OCI-LY3 (cell line): Measurements from ENCODE around the gene ISX.

ENCODE experiments used
- EZH2phosphoT487 ChIP-seq: fragments of 200-600 bp; shearing (Covaris generic); IDR thresholded peaks from 2 replicates; pipeline ENCODE4 v1.6.1; 2018; ENCODE audit warnings: antibody characterized with exemption, mixed run types, low read depth
- TF ChIP-seq, protein P1 (sequence below): fragments of 200-600, 300-600 bp; sonication (generic); IDR thresholded peaks from 2 replicates; pipeline ENCODE4 v1.5.1; 2014; ENCODE audit warnings: antibody characterized with exemption, low read length, low read depth

DNA sequence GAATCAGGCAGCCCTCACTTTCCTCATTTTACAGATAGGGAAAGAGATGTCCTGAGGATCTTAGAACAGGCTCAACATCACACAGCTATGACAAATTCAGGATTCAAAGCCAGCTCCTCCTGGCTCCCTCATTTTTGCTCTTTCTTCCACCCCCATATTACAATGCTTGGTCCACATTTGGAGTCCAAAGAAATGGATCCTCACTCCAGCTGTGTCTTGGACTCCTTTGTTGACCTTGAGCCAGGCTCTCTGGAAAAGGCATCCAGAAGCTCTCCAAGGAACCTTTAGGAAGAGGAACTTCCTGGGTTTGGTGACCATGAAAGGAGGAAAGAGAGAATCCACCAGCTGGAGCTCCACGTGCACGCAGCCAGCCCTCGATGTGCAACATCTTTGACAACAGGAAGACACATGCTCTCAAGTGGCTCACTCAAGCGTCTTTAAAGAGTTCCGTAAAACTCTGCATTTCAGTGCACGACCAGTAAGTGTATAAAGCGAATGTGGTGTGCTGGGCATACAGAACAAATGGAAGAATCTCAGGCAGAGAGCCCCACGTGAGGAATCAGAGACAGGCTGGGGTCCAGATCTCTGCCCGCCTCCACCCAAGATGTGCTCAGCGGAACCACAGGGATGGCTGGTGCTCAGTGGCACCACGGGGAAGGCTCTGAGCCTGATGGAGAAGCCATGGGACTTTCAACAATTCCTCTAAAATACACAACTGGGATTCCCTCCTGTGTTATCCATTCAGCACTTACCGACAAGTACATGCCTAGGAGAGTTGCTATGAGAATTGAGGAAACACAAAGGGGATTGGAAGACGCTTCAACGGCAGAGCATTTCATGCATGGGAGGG, 48.4 kb downstream of the ISX start:
- TF ChIP-seq, protein P1, sequence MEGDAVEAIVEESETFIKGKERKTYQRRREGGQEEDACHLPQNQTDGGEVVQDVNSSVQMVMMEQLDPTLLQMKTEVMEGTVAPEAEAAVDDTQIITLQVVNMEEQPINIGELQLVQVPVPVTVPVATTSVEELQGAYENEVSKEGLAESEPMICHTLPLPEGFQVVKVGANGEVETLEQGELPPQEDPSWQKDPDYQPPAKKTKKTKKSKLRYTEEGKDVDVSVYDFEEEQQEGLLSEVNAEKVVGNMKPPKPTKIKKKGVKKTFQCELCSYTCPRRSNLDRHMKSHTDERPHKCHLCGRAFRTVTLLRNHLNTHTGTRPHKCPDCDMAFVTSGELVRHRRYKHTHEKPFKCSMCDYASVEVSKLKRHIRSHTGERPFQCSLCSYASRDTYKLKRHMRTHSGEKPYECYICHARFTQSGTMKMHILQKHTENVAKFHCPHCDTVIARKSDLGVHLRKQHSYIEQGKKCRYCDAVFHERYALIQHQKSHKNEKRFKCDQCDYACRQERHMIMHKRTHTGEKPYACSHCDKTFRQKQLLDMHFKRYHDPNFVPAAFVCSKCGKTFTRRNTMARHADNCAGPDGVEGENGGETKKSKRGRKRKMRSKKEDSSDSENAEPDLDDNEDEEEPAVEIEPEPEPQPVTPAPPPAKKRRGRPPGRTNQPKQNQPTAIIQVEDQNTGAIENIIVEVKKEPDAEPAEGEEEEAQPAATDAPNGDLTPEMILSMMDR, result no peak
- no peak for TF ChIP-seq EZH2phosphoT487
